Activated CD4-positive, alpha-beta T cell treated with anti-CD3 and anti-CD28 coated beads, Interleukin-10, Interleukin-2, amounts not matched to agents 100 ng/mL and 50 ng/mL, durations not matched to agents 16 hours and 8 hours (primary cell): Measurements from ENCODE around the gene NANOGP8.
"Not testable (repeated sequence)": the region's sequence is repeated elsewhere in the genome, so short reads cannot be mapped to it uniquely, and the experiment has no call there.

Experiments used
- DNase-seq: peaks from one replicate; pipeline ENCODE4 v3.0.0-alpha.2; 2020

The NANOGP8 gene

GRCh38 chr15:35092311-35092710 is 7.2 kb upstream of the NANOGP8 start:
- DNase-seq: no peak

DNA sequence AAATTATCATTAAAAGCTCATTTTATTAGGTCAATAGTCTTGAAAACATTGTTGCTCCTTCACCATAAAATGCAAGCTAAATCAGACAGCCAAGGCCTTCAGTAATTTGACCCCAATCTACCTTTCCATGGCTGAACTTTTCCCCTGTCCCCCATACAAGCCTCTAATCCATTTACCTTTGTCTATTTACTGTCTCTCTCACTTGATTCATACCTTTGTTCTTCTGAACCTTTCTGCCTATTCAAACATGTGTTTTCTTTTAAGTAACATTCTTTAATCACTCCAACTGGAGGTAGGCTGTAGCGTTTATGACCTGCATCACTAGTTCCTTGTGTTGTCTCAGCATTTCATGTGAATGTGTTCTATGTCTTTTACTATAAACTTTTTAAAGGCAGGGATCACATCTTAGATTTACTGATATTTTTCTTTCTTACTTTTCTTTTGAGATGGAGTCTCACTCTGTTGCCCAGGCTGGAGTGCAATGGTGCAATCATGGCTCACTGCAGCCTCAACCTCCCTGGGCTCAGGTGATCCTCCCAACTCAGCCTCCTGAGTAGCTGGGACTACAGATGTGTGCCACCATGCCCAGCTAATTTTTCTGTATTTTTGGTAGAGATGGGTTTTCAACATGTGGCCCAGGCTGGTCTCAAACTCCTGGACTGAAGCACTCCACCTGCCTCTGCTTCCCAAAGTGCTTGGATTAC is 5.2 kb upstream of the NANOGP8 start:
- DNase-seq: no peak

DNA sequence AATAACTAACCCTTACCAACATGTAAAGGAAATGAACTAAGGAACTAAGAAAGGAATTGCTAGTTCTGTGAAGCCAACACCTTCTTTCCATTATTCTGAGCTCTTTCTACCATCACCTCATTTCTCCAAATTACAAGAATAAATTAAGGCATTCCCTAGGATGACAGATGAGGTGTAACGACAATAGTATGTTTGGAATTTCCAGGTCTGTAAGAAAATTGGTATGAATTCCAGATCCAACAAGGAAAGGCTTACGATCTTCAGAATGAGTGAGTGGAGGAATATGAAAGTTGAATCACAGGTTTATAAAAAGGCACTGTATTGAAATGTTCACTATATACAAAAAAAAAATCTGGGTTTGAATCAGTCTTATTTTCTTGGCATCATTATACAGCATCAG is 4.5 kb upstream of the NANOGP8 start:
- DNase-seq: no peak

DNA sequence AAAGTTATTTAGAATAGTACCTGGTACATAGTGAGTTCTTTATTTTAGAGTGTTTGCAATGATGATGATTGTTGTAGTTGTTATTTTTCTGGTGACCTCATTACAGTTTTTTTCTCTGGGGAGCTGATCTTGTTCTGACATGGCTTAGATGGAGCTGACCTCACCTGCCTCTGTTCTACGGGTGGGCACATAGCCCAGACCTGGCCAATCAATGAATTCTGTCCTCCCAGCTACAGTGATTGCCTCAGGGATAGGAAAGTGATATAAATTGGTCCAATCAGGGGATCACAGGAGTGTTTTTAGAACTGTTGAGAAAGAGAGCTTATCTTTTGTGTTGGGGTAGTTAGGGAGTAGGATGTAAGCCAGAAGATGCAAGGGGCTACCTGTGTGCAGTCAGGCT is 3.2 kb upstream of the NANOGP8 start:
- no peak for DNase-seq

- no peak for DNase-seq
These were observed 2.7 kb upstream of the NANOGP8 start for GRCh38 chr15:35087759-35088158.

- not testable (repeated sequence) for DNase-seq
These were observed 2.4 kb downstream of the NANOGP8 start for GRCh38 chr15:35082371-35083348.

- not testable (repeated sequence) for DNase-seq
These were observed 3.3 kb downstream of the NANOGP8 start for GRCh38 chr15:35081626-35082365.

DNA sequence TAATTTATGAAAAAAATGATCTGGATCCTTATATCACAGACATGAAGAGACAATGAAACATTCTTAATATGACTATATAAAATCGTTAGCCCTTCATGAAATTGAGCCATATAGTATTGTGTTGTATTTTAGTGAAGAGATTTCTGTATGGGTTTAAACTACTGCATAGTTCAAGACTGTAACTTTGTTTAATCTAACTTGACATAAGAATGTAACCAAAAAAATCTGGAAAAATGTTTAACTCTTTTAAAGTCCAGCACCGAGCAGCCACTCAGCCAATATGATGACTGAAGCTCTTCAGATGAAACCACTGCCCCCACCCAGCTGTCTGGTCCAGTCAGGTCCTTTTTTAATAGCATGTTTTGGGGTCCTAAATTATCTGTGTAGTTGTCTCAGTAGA is 4.9 kb downstream of the NANOGP8 start:
- DNase-seq: no peak

DNA sequence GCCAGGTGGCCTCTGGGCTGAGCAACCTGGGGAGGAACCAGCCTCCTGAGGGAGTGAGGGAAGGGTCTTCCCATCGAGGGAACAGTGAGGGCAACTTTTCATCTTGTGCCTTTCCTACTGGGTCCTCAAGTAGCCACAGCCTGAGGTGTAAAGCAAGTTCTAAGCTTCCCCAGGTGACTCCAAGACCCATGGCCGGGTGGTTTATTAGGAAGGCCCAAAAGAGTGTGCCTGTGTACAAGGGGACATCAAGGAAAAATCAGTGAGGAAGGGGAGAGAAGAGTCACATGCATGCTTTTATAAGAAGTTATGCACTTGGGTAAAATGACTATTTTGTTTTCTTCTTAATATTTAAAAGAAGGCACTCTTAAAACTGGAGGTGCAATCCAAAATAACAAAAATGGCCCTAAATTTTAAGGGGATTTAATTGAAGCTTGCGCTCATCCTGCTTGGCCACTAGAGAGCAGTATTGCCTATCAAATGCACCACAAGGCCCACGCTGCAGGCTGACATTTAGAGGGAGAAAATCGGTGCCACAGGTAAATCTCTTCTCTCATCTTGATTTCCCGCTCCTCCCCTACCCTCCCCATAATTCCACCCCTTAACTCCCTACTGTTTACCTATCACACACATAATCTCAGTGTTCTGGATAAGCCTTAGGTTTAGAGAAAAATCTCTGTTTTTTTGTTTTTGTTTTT is 6.7 kb downstream of the NANOGP8 start:
- peak; percentile 63 for DNase-seq

DNA sequence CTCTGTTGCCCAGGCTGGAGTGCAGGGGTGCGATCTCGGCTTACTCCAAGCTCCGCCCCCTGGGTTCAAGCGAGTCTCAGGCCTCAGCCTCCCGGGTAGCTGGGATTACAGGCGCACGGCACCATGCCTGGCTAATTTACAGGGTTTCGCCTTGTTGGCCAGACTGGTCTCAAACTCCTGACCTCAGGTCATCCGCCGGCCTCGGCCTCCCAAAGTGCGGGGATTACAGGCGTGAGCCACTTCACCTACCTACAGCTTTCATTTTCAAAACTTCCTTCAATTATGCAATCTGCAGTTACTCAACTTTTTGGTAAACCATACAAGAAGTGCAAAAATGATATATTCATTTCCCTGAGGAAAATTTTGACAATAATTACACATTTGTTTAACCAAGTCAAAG is 14.0 kb downstream of the NANOGP8 start:
- no peak for DNase-seq

GRCh38 chr15:35068846-35069475 is 16.1 kb downstream of the NANOGP8 start:
- no peak for DNase-seq

DNA sequence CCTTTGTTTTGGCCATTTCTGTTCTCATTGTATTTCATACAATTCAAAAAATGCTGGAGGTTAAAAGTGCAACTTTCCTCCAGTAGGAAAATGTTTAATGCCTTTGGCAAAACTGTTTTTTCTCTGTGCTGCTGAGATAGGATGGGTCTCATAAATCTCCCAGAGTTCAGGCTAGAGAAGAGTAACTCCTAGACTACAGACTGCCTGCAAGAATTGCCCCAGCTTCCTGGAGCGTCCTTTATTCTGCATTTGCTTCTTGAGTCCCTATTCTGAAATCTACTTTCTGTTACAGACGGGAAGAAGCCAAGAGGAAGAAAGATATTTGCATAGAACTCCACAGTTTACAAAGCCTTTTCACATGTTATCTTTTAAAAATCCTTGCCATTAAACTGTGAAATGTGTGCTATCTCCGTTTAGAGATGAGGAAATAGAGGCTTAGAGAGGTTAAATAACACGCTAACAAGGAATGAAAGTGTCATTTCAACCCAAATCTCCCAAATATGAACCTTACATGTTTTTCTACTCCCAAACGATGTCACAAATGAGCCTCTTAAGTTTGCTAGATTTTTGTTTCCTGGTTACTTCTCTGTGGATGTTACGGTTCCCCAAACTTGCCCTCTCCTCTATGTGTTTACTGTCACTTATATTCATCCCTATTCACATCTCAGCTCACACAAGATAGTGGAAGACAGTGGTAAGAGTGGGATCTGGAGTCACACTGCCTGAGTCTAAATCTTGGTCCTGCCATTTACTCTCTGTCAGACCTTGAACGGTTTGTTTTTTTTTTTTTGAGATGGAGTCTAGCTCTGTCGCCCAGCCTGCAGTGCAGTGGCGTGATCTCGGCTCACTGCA is 17.4 kb downstream of the NANOGP8 start:
- DNase-seq: no peak

DNA sequence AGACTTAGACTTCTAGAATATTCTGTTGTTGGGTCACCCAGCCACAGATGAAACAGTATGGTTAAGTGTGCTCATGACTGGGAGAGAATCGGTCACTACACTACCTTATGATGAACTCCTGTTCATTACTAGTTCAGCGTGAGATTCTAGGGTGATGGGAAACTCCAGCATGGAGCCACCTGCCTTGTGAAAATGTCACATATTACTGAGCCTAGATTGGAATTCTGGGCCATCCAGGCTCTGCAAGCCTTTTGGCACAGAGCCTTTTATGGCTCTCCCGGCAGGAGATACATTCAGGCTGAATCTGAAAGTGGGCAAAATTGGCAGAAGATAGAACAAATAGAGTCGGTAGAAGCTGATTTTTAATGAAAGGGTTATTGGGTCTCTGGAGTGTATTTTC is 19.0 kb downstream of the NANOGP8 start:
- DNase-seq: no peak

DNA sequence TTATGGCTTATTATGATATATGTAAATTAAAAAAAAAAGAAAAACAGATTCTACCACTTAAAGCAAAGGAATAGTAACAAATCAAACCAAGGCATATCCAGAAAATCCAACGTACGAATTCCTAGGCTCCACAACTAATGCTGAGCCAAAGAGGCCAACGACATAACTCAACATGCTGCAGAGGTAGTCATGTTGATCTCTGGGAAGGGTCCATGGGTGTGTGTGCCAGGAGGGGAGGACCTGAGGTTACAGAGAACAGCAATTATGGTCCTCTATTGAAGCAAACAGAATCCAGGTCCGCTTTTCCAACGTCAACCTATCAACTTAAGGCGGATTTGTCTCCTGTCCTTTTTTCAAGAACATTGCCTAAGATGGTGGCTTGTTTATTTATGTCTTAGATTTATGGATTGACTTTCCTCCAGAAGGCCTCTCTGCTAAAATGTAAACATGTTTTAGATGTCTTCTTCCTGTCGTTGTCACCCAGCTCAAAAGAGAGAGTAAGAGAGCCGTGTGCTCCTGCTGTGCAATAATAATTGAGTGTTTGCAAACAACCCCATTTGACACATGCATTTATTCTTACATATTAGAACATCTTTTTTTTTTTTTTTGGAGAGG is 20.4 kb downstream of the NANOGP8 start:
- DNase-seq: no peak

DNA sequence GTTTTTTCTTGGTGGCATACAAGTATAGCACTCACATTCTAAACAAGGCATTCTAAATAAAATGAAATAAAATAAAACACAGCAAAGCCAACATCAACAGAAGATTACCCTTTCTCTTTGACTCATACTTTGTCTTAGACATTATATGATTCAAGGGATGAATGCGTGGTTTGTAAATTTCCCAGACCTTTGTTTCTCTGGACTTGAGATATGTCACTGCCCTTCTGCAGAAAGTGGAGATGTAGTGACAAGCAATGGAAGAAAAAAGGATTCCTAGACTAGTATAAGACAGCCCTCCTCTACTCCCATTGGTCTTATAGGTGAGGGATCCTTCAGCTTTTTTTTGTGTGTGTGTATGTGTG is 22.4 kb downstream of the NANOGP8 start:
- no peak for DNase-seq

DNA sequence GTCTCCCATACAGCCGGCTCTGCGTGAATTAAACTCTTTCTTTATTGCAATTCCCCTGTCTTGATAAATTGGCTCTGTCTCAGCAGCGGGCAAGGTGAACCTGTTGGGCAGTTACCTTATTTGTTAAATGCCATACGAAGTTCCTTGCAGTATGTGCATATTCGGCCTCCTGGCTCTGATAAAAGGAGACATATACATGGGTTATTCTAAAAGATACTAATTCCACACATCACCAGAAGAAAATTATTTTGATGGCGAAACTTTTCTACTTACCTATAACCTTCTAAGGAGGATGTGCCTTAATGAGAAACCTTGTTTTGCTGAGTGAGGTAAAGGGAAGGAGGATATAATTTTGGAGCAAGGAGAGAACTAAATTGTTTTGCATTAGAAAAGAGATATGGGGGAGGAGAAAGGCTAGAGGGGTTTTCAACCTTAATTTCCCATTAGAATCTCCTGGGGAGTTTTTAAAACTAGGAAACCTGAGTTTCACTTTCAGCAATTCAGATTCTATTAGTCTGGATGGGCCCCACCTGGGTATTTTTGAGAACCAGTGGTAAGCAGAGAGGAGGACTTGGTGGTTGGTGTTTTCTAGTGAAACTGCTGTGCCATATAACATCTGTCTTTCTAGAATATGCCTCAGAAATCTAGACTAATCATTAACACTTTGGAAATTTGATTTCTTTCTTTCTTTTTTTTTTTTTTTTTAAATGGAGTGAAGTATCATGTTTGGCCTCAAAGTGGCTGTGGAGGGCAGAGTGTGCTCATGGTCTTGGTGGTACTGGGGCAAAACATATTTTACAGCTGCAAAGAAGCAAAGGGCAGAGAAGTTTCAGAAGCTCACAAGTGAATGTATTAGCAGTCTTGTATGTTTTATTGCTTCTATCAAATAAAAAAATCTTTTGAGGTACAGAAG is 23.0 kb downstream of the NANOGP8 start:
- no peak for DNase-seq

GRCh38 chr15:35061161-35061824 is 23.8 kb downstream of the NANOGP8 start:
- DNase-seq: no peak

DNA sequence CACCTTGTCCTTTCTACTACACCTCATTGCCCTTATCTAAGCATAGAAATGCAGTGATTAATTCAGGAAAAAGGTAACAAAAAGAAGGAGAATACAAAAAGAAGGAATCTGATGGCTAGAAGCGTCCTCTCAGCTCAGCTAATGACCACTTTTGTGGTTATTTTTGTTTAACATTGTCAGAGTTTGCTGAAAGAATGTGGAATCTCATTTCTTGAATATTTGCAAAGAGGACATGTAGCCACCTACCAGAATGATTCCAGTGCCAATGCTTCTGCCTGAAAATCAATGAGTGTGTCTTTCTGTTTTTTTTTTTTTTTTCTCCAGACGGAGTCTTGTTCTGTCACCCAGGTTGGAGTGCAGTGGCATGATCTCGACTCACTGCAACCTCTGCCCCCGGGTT is 24.5 kb downstream of the NANOGP8 start:
- no peak for DNase-seq

DNA sequence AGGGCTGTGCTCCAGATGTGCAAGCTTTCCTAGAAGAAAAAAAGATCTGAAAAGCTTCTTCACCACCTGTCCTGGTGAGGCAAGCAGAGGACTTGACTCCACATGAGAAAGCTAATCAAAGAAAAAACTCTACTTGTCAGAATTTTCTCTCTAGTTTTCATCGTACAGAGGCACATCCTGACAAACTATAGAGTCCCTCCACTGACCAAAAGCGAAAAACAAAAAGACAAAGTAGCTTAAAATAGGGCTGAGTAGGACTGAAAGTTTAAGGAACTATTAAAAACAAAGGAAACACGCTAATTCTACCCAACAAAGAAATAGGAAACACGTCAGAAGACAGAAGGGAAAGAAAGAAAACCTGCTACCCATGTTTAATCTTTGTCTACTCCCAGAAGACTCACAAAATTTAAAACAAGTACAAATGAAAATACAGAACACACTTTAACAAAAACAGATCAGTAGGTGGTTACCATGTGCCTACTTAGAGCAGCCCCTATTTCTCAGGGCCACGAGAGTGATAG is 26.5 kb downstream of the NANOGP8 start:
- no peak for DNase-seq
